ENCODE data around the gene RIMBP3C.
"Not testable (repeated sequence)": the region's sequence is repeated elsewhere in the genome, so short reads cannot be mapped to it uniquely, and the experiment has no call there.

RIMBP3C gene

GRCh38 chr22:21516970-21517764 lies 34.1 kb downstream of the RIMBP3C start:
- not testable (repeated sequence) for DNase-seq

- DNase-seq: not testable (repeated sequence)
Observed at GRCh38 chr22:21516522-21516921, 34.7 kb downstream of the RIMBP3C start.

DNA sequence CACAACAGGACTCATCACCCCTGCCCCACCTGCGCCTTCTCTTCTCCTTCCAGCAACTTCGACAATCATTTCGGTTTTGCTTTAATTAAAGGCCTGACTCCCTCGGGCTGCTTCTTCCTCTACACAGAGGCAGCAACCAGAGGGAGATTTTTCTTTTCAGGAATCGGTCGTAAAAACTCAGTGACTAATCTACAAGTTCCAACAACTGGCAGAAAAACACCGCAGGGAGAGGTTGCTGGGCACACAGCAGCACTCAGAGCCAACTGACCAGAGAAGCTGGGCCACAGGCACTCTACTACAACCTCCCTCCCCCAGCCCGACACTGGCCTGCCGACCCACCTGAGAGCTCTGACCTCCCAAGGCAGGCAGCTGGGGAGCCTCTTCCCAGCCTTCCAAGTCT lies 36.0 kb downstream of the RIMBP3C start:
- DNase-seq: not testable (repeated sequence)

- not testable (repeated sequence) for DNase-seq
Observed at GRCh38 chr22:21514117-21514516, 37.1 kb downstream of the RIMBP3C start.

DNA sequence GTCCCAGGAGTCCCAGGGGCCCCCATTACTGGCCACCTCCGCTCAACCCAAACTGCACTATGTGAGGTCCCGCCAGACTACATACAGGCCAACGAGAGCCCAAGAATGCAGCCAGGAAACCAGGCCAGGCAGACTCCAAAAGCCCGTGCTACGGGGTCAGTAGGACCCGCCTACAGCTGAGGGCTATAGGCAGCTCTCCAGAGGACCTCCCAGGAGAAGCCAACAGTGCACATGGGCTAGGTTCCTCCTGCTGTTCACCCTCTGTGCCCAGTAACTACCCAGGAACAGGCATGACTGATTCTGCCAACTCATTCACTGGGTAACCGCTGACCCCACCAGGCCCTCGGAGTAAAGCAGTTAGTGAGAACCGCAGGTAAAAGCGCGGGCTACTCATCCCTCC lies 39.2 kb downstream of the RIMBP3C start:
- DNase-seq: not testable (repeated sequence)

- not testable (repeated sequence) for DNase-seq
Observed at GRCh38 chr22:21510397-21510796, 40.9 kb downstream of the RIMBP3C start.

GRCh38 chr22:21499623-21500506 lies 51.4 kb downstream of the RIMBP3C start:
- not testable (repeated sequence) for DNase-seq

- DNase-seq: not testable (repeated sequence)
Observed at GRCh38 chr22:21498489-21498888, 52.8 kb downstream of the RIMBP3C start.

DNA sequence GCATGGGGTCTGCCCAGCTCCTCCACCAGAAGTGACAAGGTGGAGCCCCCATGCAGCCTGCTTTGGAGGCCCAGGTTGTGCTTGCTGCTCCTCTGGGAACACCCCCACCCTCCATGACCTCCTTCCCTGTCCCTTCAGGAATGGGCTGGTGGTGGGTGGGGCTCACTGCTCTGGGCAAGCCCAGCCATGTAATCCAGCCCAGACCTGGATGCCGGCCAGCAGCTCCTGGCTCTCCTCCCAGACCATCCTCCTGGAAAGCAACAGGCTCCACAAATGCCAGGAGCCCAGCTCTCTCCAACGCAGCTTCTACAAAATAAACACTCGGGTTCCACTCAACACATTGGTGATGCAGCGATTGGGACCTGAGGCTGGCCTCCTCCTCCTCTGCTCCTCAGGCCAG lies 53.3 kb downstream of the RIMBP3C start:
- not testable (repeated sequence) for DNase-seq
